BE2C (cell line): ENCODE results near the gene FARS2.
A peak's percentile ranks its signal among the peaks of the same experiment; 100 is the strongest.

Experiments
- DNase-seq: peaks from one replicate; pipeline ENCODE4 v3.0.0-alpha.2; 2020
- H3K27me3 ChIP-seq: fragments of 250-450 bp; sonication (Bioruptor Pico); 2 replicates; pipeline ENCODE4 v1.5.1; 2020; ENCODE audit warnings: mild to moderate bottlenecking
- H3K36me3 ChIP-seq: fragments of 250-450 bp; sonication (Bioruptor Pico); 2 replicates; pipeline ENCODE4 v1.5.1; 2020; ENCODE audit warnings: mild to moderate bottlenecking
- H3K4me1 ChIP-seq: fragments of 250-450 bp; sonication (Bioruptor Pico); 2 replicates; pipeline ENCODE4 v1.5.1; 2020
- H3K4me3 ChIP-seq: 2 replicates; pipeline ENCODE4 v1.5.1; 2011; ENCODE audit warnings: low read depth, low read length
- H3K9me3 ChIP-seq: fragments of 250-450 bp; sonication (Bioruptor Pico); 2 replicates; pipeline ENCODE4 v1.5.1; 2020
- CTCF ChIP-seq: IDR thresholded peaks from 2 replicates; pipeline ENCODE4 v1.5.1; 2012; ENCODE audit warnings: mild to moderate bottlenecking, low read depth, low read length

FARS2 gene

GRCh38 chr6:5663259-5663658 lies 401.9 kb downstream of the FARS2 start:
- Histone ChIP-seq H3K4me3 (peak overlapping the region; percentile 47), H3K36me3 (no peaks in the 10 kb centered on the region), H3K4me1 (peaks cover 26% of the 10 kb centered on the region), H3K27me3 (no peaks in the 10 kb centered on the region), H3K9me3 (no peaks in the 10 kb centered on the region; the same call in 1 of the 2 replicates)
- no peak for TF ChIP-seq CTCF
- DNase-seq = peak; percentile 76

DNA sequence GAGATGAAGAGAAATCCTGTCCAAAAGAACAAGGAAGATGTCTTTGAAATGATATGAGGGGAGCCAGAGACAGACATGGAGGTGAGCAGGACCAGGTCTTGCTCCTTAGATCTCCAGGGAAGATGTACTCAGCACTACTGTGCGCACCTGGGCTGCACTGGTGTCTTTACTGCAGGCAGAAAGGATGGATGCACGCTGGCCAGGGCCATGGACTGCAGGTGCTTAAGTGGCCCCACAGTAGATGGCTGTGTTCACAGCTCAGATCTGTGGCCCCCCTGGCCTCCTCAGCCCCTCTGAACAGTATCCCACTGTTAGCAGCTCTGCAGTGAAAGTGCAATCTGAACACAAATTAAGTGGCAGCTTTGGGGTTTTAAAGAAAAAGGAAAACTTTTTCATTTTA lies 402.4 kb downstream of the FARS2 start:
- peaks cover 26% of the 10 kb centered on the region for H3K4me1 ChIP-seq
- no peak for TF ChIP-seq CTCF
- 0 out of 2 replicates have a peak overlapping the region, but pooled peaks have one; percentile 15 for H3K4me3 ChIP-seq

DNA sequence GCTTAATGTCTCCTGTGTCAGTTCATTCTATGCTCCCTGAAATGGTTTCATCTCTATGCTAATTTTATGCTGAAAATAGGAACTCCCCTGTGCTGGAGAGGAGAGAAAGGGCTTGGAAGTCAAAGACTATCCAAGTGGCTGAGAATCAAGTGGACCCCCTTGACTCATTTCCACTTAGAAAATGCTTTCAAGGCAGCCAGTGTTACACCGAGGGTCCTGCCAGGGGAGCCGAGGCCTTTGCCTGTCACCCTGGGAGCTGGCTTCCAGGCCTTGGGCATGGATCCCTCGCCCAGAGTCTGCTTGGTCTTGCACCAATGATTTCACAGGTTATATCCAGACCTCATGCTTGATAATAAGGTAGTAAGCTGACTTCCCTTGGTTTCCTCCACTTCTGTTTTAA lies 402.8 kb downstream of the FARS2 start:
- TF ChIP-seq CTCF = no peak
- Histone ChIP-seq H3K9me3 (no peaks in the 10 kb centered on the region; the same call in 1 of the 2 replicates), H3K36me3 (no peaks in the 10 kb centered on the region), H3K4me1 (peaks cover 26% of the 10 kb centered on the region), H3K27me3 (no peaks in the 10 kb centered on the region), H3K4me3 (no peak overlapping the region)
- DNase-seq = peak; percentile 23

More for the DNA sequence above, 402.4 kb downstream of the FARS2 start:
- no peaks in the 10 kb centered on the region; the same call in 1 of the 2 replicates for H3K9me3 ChIP-seq
- peak; percentile 19 for DNase-seq
- no peaks in the 10 kb centered on the region for H3K27me3 ChIP-seq
- no peaks in the 10 kb centered on the region for H3K36me3 ChIP-seq

DNA sequence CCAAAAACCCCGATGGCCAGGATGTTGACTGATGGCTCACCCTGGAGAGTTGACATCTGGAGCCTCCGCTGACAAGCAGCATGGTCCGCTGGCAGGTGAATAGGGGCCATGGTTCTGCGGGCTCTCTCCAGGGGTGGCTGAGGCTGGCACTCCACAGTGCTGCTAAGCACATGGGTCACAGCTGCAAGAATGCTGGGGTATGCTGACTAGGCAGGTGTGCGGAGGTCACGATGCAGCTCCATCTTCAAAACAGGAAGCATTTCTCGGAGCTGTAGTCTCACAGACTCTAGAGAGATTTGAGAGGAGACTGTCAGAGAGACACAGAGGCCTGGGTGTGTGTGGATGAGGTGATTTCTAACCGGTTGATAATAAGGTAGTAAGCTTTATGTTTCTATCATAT lies 403.9 kb downstream of the FARS2 start:
- TF ChIP-seq CTCF = no peak
- Histone ChIP-seq H3K36me3 (no peaks in the 10 kb centered on the region), H3K27me3 (no peaks in the 10 kb centered on the region), H3K4me3 (no peak overlapping the region), H3K4me1 (peaks cover 26% of the 10 kb centered on the region), H3K9me3 (no peaks in the 10 kb centered on the region; the same call in 1 of the 2 replicates)
- no peak for DNase-seq

DNA sequence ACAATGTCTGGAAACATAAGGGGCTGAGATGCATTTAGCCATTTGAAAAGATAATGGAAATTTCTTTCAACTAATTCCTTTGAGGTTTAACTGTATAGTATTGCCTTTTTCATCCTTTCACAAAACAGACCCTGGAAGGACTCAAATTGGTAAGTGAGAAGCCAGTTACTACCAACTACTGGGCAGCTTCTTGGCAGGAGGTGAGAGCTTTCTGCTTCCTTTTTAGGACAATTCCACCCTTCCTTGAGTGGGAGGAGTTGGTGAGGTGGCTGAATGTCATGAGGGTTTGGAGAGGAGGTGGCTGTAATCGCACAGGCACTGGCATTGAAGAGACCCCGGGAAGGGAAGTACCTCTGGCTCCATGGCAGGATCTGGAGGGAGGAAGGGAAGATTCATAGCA lies 404.4 kb downstream of the FARS2 start:
- no peaks in the 10 kb centered on the region; the same call in 1 of the 2 replicates for H3K9me3 ChIP-seq
- no peak overlapping the region for H3K4me3 ChIP-seq
- TF ChIP-seq CTCF = no peak
- no peaks in the 10 kb centered on the region for H3K36me3 ChIP-seq
- peaks cover 26% of the 10 kb centered on the region for H3K4me1 ChIP-seq
- no peak for DNase-seq
- no peaks in the 10 kb centered on the region for H3K27me3 ChIP-seq

- Histone ChIP-seq H3K4me3 (no peak overlapping the region), H3K36me3 (no peaks in the 10 kb centered on the region), H3K4me1 (peaks cover 26% of the 10 kb centered on the region), H3K9me3 (no peaks in the 10 kb centered on the region; the same call in 1 of the 2 replicates), H3K27me3 (no peaks in the 10 kb centered on the region)
- DNase-seq = no peak
- no peak for TF ChIP-seq CTCF
Observed at GRCh38 chr6:5666695-5667094, 405.4 kb downstream of the FARS2 start.
